IMR-90 (cell line): ENCODE measurements around the gene RLIM. TPM values are rescaled to one million over a fixed set of nuclear protein-coding genes. Genes with fewer than 3 reads are reported as not detected.

Source experiments
- ATAC-seq: fragments of 200-7000 bp; cut with Tn5 transposase; 2 replicates; pipeline ENCODE4 v1.9.1; 2020; ENCODE audit warnings: low read depth, mild to moderate bottlenecking, moderate library complexity
- BruUV-seq: library from RNA; stranded (reverse); fragments of 400-500 nt; replicated peaks from 2 replicates; lab custom pipeline; 2021; lab: Mats Ljungman, UMichigan
- CTCF ChIA-PET: fragments of 300-600 bp; formaldehyde crosslinking; extraction: SDS; loops from one replicate; lab custom pipeline; 2021; ENCODE audit warnings: antibody characterized with exemption; lab: Yijun Ruan, JAX
- POLR2A ChIA-PET: fragments of 300-600 bp; sonication (Branson Sonifier 250); formaldehyde crosslinking; loops from one replicate; lab custom pipeline; 2022; ENCODE audit warnings: antibody characterized with exemption; ENCODE audit not compliant: unreplicated experiment; lab: Charles Lee
- DNase-seq: peaks from one replicate; pipeline ENCODE4 v3.0.0; 2013
- H2AFZ ChIP-seq: replicated peaks from 2 replicates; pipeline ENCODE3; 2013; ENCODE audit warnings: low read length, mild to moderate bottlenecking; ENCODE audit not compliant: poor library complexity
- H2AK5ac ChIP-seq: 2 replicates; pipeline ENCODE4 v1.6.1; 2013; ENCODE audit warnings: low read depth, low read length, inconsistent platforms
- H2AK9ac ChIP-seq: replicated peaks from 2 replicates; pipeline ENCODE3; 2013; ENCODE audit warnings: mild to moderate bottlenecking, low read depth, low read length, moderate library complexity; ENCODE audit not compliant: poor library complexity
- H2BK120ac ChIP-seq: 2 replicates; pipeline ENCODE4 v1.6.1; 2013; ENCODE audit warnings: low read depth, low read length, inconsistent platforms
- H2BK15ac ChIP-seq: 3 replicates; pipeline ENCODE4 v1.6.1; 2013; ENCODE audit warnings: low read depth, low read length, inconsistent platforms
- H2BK20ac ChIP-seq: 2 replicates; pipeline ENCODE4 v1.6.1; 2013; ENCODE audit warnings: low read depth, mild to moderate bottlenecking, inconsistent platforms, low read length, moderate library complexity
- H2BK5ac ChIP-seq: 2 replicates; pipeline ENCODE4 v1.6.1; 2013; ENCODE audit warnings: mild to moderate bottlenecking, low read depth, low read length, inconsistent platforms; ENCODE audit not compliant: poor library complexity, severe bottlenecking
- H3K14ac ChIP-seq: replicated peaks from 2 replicates; pipeline ENCODE4 v1.6.1; 2013; ENCODE audit warnings: low read depth, low read length, inconsistent platforms
- H3K18ac ChIP-seq: 2 replicates; pipeline ENCODE4 v1.6.1; 2013; ENCODE audit warnings: low read depth, low read length, control low read depth
- H3K23ac ChIP-seq: 2 replicates; pipeline ENCODE4 v1.6.1; 2013; ENCODE audit warnings: low read depth, low read length, inconsistent platforms
- H3K27ac ChIP-seq: 2 replicates; pipeline ENCODE4 v1.5.1; 2013; ENCODE audit warnings: mild to moderate bottlenecking, control low read depth, low read length; ENCODE audit not compliant: insufficient read depth
- H3K27me3 ChIP-seq: 2 replicates; pipeline ENCODE4 v1.6.1; 2013; ENCODE audit warnings: low read length; ENCODE audit not compliant: control insufficient read depth, insufficient read depth
- H3K36me3 ChIP-seq: 2 replicates; pipeline ENCODE4 v1.6.1; 2013; ENCODE audit warnings: low read length, mixed read lengths; ENCODE audit not compliant: control insufficient read depth, insufficient read depth
- H3K4ac ChIP-seq: 2 replicates; pipeline ENCODE4 v1.6.1; 2013; ENCODE audit warnings: low read depth, low read length, inconsistent platforms
- H3K4me1 ChIP-seq: 2 replicates; pipeline ENCODE4 v1.6.1; 2013; ENCODE audit warnings: low read length, mixed read lengths; ENCODE audit not compliant: control insufficient read depth, insufficient read depth
- H3K4me2 ChIP-seq: 2 replicates; pipeline ENCODE4 v1.6.1; 2013; ENCODE audit warnings: low read depth, mild to moderate bottlenecking, control low read depth, low read length, moderate library complexity
- H3K4me3 ChIP-seq: 2 replicates; pipeline ENCODE4 v1.5.1; 2013; ENCODE audit warnings: low read depth, mild to moderate bottlenecking, control low read depth, low read length, moderate library complexity; ENCODE audit not compliant: insufficient read depth
- H3K56ac ChIP-seq: 2 replicates; pipeline ENCODE4 v1.6.1; 2013; ENCODE audit warnings: low read length, inconsistent platforms; ENCODE audit not compliant: insufficient read depth; ENCODE audit errors: extremely low read depth
- H3K79me1 ChIP-seq, 2 experiments: 2 replicates each; pipeline ENCODE4 v1.6.1; 2013; ENCODE audit warnings: low read length in 2 of 2, inconsistent platforms in 1 of 2, low read depth in 1 of 2
- H3K9ac ChIP-seq: 2 replicates; pipeline ENCODE4 v1.6.1; 2013; ENCODE audit warnings: low read depth, low read length, control low read depth
- H3K9me1 ChIP-seq: 2 replicates; pipeline ENCODE4 v1.6.1; 2013; ENCODE audit warnings: low read length, inconsistent platforms; ENCODE audit not compliant: insufficient read depth
- H3K9me3 ChIP-seq: 2 replicates; pipeline ENCODE4 v1.6.1; 2013; ENCODE audit warnings: low read length; ENCODE audit not compliant: control insufficient read depth, insufficient read depth
- H4K20me1 ChIP-seq: 2 replicates; pipeline ENCODE4 v1.6.1; 2013; ENCODE audit warnings: low read length, inconsistent platforms; ENCODE audit not compliant: insufficient read depth
- H4K5ac ChIP-seq: 2 replicates; pipeline ENCODE4 v1.6.1; 2013; ENCODE audit warnings: mild to moderate bottlenecking, low read depth, low read length, control low read depth
- H4K8ac ChIP-seq, 2 experiments: 2 replicates each; pipeline ENCODE4 v1.6.1; 2013; ENCODE audit warnings: low read depth in 2 of 2, low read length in 2 of 2, control low read depth in 1 of 2, inconsistent platforms in 1 of 2
- H4K91ac ChIP-seq: 2 replicates; pipeline ENCODE4 v1.6.1; 2013; ENCODE audit warnings: low read depth, low read length, inconsistent platforms; ENCODE audit not compliant: insufficient read depth
- BHLHE40 ChIP-seq: fragments of 150-350 bp; IDR thresholded peaks from 2 replicates; pipeline ENCODE4 v1.6.1; 2016; ENCODE audit warnings: mild to moderate bottlenecking, low read depth, low read length
- CEBPB ChIP-seq: IDR thresholded peaks from 2 replicates; pipeline ENCODE4 v1.6.1; 2012; ENCODE audit warnings: low read depth, low read length, improper control_type of control experiment
- FOS ChIP-seq: fragments of 150-350 bp; IDR thresholded peaks from 2 replicates; pipeline ENCODE4 v1.6.1; 2016; ENCODE audit warnings: low read depth, low read length
- MAZ ChIP-seq: IDR thresholded peaks from 2 replicates; pipeline ENCODE4 v1.6.1; 2012; ENCODE audit warnings: low read depth, mild to moderate bottlenecking, low read length, improper control_type of control experiment, moderate library complexity, borderline replicate concordance
- POLR2A ChIP-seq: IDR thresholded peaks from 2 replicates; pipeline ENCODE4 v1.6.1; 2012; ENCODE audit warnings: mild to moderate bottlenecking, low read depth, low read length
- RAD21 ChIP-seq: IDR thresholded peaks from 2 replicates; pipeline ENCODE4 v1.6.1; 2012; ENCODE audit warnings: low read length, improper control_type of control experiment
- SMC3 ChIP-seq: fragments of 150-350 bp; IDR thresholded peaks from 2 replicates; pipeline ENCODE4 v1.6.1; 2016; ENCODE audit warnings: low read depth, mild to moderate bottlenecking, antibody characterized with exemption, low read length, moderate library complexity
- WGBS, 2 experiments: methylation state at CpG; one replicate each; pipeline versions ENCODE4 v1.1.5 to v1.1.7; 2013; ENCODE audit warnings: missing lambda C conversion rate in 2 of 2; ENCODE audit not compliant: insufficient read length in 1 of 2; ENCODE audit errors: extremely low coverage in 2 of 2; 5-methylcytosine and 5-hydroxymethylcytosine counted together
- dilution Hi-C: fragments of 300-500 bp; cut with HindIII; formaldehyde crosslinking; loops from one replicate; pipeline ENCODE4 v1.14.3; 2018; ENCODE audit warnings: low sequenced_read_pairs; ENCODE audit not compliant: unreplicated experiment
- in situ Hi-C: fragments of 300-500 bp; cut with MboI; formaldehyde crosslinking; loops from 3 replicates; pipeline ENCODE4 v1.14.3; 2019; ENCODE audit warnings: low sequenced_read_pairs, inconsistent platforms, mixed read lengths
- intact Hi-C: fragments of 100-400 bp; cut with micrococcal nuclease; formaldehyde crosslinking; loops from 2 replicates; pipeline ENCODE4 v1.10.0; 2022
- polyA plus RNA-seq, 3 experiments: library from polyadenylated mRNA; depleted of rRNA; stranded (reverse); fragments of >200 nt; gene quantifications; 2 replicates each; pipeline ENCODE4 v1.2.3, GENCODE V29; 2012; ENCODE audit warnings: low replicate concordance in 1 of 3
- total RNA-seq: library from RNA; depleted of rRNA; stranded (reverse); fragments of >200 nt; gene quantifications from 2 replicates; pipeline ENCODE4 v1.2.3, GENCODE V29; 2012
- TF ChIP-seq, protein P1 (sequence below): conservative IDR thresholded peaks from 2 replicates; pipeline ENCODE4 v1.5.1; 2012; ENCODE audit warnings: mild to moderate bottlenecking, low read depth, low read length, improper control_type of control experiment

RLIM gene
- total and polyA plus RNA-seq, 2 of the 4 experiments (the other 2 are of a cell fraction), result 9.4 to 77.4 TPM

DNA sequence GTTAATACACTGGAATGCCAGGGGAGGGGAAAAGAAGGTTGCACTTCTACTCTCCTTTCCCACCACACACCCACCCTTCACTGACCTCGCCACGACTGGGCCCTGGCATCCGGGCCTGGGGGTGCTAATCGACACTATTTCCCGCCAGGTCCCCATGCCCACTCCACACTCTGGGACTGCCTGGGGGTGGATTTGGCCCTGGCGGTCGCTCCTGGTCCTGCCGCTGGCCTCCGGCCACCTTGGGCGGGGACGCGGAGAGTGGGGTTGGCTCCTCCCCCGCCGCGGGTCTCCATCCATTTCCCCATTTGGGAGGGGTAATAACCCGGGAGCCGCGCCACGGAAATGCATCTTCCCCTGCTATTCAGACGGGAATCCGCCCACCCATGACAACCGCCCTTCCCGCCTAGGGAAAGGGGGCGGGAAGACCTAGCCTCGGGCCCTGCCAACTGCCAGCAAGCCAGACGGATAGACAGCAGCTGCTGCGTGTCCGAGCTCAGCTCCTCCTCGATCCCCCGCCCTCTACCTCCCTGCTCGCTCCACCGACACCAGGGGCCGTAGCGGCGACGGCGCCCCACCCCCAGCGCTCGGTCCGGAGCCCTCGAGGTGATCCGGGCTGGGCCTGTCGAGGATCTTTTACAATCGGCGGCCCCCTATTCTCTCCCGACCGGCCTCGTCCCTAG is 78.1 kb downstream of the RLIM start:
- TF ChIP-seq BHLHE40 (no peak), CEBPB (no peak), FOS (no peak), MAZ (peak; percentile 51; the same call in 1 of the 2 replicates), SMC3 (no peak), RAD21 (no peak), POLR2A (0 out of 2 replicates have a peak, but pooled peaks have one; percentile 16)
- TF ChIP-seq, protein P1, sequence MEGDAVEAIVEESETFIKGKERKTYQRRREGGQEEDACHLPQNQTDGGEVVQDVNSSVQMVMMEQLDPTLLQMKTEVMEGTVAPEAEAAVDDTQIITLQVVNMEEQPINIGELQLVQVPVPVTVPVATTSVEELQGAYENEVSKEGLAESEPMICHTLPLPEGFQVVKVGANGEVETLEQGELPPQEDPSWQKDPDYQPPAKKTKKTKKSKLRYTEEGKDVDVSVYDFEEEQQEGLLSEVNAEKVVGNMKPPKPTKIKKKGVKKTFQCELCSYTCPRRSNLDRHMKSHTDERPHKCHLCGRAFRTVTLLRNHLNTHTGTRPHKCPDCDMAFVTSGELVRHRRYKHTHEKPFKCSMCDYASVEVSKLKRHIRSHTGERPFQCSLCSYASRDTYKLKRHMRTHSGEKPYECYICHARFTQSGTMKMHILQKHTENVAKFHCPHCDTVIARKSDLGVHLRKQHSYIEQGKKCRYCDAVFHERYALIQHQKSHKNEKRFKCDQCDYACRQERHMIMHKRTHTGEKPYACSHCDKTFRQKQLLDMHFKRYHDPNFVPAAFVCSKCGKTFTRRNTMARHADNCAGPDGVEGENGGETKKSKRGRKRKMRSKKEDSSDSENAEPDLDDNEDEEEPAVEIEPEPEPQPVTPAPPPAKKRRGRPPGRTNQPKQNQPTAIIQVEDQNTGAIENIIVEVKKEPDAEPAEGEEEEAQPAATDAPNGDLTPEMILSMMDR, result peak; percentile 37
- Histone ChIP-seq H2BK20ac (no peak overlapping the region), H3K9ac (peak overlapping the region; percentile 47), H3K4me2 (peak overlapping the region; percentile 79), H4K91ac (no peak overlapping the region; the same call in 1 of the 2 replicates), H3K4ac (peak overlapping the region; percentile 52), H3K18ac (no peak overlapping the region; the same call in 1 of the 2 replicates), H2BK5ac (peak overlapping the region; percentile 26), H3K14ac (no peak overlapping the region), H4K5ac (peak overlapping the region; percentile 89; the same call in 1 of the 2 replicates), H3K9me3 (no peaks in the 10 kb centered on the region), H3K36me3 (peaks cover 3% of the 10 kb centered on the region; the same call in 1 of the 2 replicates), H2AK5ac (no peak overlapping the region), H3K9me1 (peaks cover 6% of the 10 kb centered on the region; the same call in 1 of the 2 replicates), H2AFZ (peak overlapping the region; percentile 86), H2BK15ac (no peak overlapping the region), H2AK9ac (peak overlapping the region; percentile 9), H3K27ac (peak overlapping the region; percentile 83), H4K8ac (peak overlapping the region; percentile 50 to 92; a peak in 2 of 4 replicates), H3K56ac (no peak overlapping the region; the same call in 1 of the 2 replicates), H3K27me3 (no peaks in the 10 kb centered on the region), H4K20me1 (no peaks in the 10 kb centered on the region), H2BK120ac (no peak overlapping the region; the same call in 1 of the 2 replicates), H3K4me1 (peaks cover 6% of the 10 kb centered on the region; the same call in 1 of the 2 replicates), H3K4me3 (peak overlapping the region; percentile 38), H3K23ac (no peak overlapping the region), H3K79me1 (no peaks in the 10 kb centered on the region)
- ChIA-PET POLR2A (no interaction called here), CTCF (interaction anchor here (1.7 to 2.5 kb wide), 2 partner anchors 14 to 152 kb away, joined by 4 to 9 read pairs; no protein-coding TSS in a partner anchor)
- dilution Hi-C loops, result no loop called here
- in situ Hi-C loops, result no loop called here
- peak; percentile 83 for DNase-seq
- intact Hi-C loops, result loop anchor here (1.0 to 5.0 kb wide), 3 partner anchors 116 to 244 kb away; no protein-coding TSS in a partner anchor
- no TSS peak for BruUV-seq
- ATAC-seq, result peak; percentile 73
- WGBS, 2 experiments, result 40% methylated on average over 2 of the region's 48 CpGs; no CpG with 5 or more reads in 1 of the 2 experiments
